ENCODE data around the gene CYP4Z1.
"Not testable (repeated sequence)": the region's sequence is repeated elsewhere in the genome, so short reads cannot be mapped to it uniquely, and the experiment has no call there.

The CYP4Z1 gene

GRCh38 chr1:47143654-47144053, 76.6 kb downstream of the CYP4Z1 start:
- not testable (repeated sequence) for H3K4me1 Mint-ChIP-seq (ENCODE audit: low read depth); DNase-seq (ENCODE audit: low spot score); H3K9me3 Mint-ChIP-seq; H3K36me3 Mint-ChIP-seq (ENCODE audit: low read depth); H3K27ac Mint-ChIP-seq; H3K4me3 Mint-ChIP-seq; H3K27me3 Mint-ChIP-seq (ENCODE audit: low read depth)

- DNase-seq (ENCODE audit: low spot score); H3K4me3 Mint-ChIP-seq; H3K4me1 Mint-ChIP-seq (ENCODE audit: low read depth); H3K27ac Mint-ChIP-seq; H3K9me3 Mint-ChIP-seq; H3K27me3 Mint-ChIP-seq (ENCODE audit: low read depth); H3K36me3 Mint-ChIP-seq (ENCODE audit: low read depth): not testable (repeated sequence)
These were observed 79.5 kb downstream of the CYP4Z1 start for GRCh38 chr1:47146495-47146894.

- Mint-ChIP-seq H3K4me1 (ENCODE audit: low read depth) (no peaks in the 10 kb centered on the region), H3K36me3 (ENCODE audit: low read depth) (no peaks in the 10 kb centered on the region), H3K27me3 (ENCODE audit: low read depth) (peaks cover 5% of the 10 kb centered on the region), H3K9me3 (no peaks in the 10 kb centered on the region), H3K4me3 (no peak overlapping the region), H3K27ac (no peak overlapping the region)
- DNase-seq (ENCODE audit: low spot score): no peak
These were observed 80.2 kb downstream of the CYP4Z1 start for GRCh38 chr1:47147047-47147785.

- not testable (repeated sequence) for H3K4me3 Mint-ChIP-seq; H3K27me3 Mint-ChIP-seq (ENCODE audit: low read depth); DNase-seq (ENCODE audit: low spot score); H3K9me3 Mint-ChIP-seq; H3K36me3 Mint-ChIP-seq (ENCODE audit: low read depth); H3K4me1 Mint-ChIP-seq (ENCODE audit: low read depth); H3K27ac Mint-ChIP-seq
These were observed 82.1 kb downstream of the CYP4Z1 start for GRCh38 chr1:47149162-47149561.

GRCh38 chr1:47156457-47156856, 89.4 kb downstream of the CYP4Z1 start:
- H3K36me3 Mint-ChIP-seq (ENCODE audit: low read depth); H3K27me3 Mint-ChIP-seq (ENCODE audit: low read depth); H3K27ac Mint-ChIP-seq; H3K4me3 Mint-ChIP-seq; DNase-seq (ENCODE audit: low spot score); H3K9me3 Mint-ChIP-seq; H3K4me1 Mint-ChIP-seq (ENCODE audit: low read depth): not testable (repeated sequence)

- H3K27ac Mint-ChIP-seq, H3K9me3 Mint-ChIP-seq, H3K4me3 Mint-ChIP-seq: not testable (repeated sequence)
These were observed 90.9 kb downstream of the CYP4Z1 start for GRCh38 chr1:47157957-47158356.

GRCh38 chr1:47160716-47161115, 93.7 kb downstream of the CYP4Z1 start:
- Mint-ChIP-seq H3K36me3 (ENCODE audit: low read depth) (no peaks in the 10 kb centered on the region), H3K27ac (no peak overlapping the region), H3K9me3 (peaks cover 3% of the 10 kb centered on the region), H3K4me3 (no peak overlapping the region), H3K27me3 (ENCODE audit: low read depth) (peaks cover 12% of the 10 kb centered on the region), H3K4me1 (ENCODE audit: low read depth) (no peaks in the 10 kb centered on the region)
- no peak for DNase-seq (ENCODE audit: low spot score)

More at GRCh38 chr1:47157957-47158356, 90.9 kb downstream of the CYP4Z1 start:
- not testable (repeated sequence) for H3K36me3 Mint-ChIP-seq (ENCODE audit: low read depth); H3K4me1 Mint-ChIP-seq (ENCODE audit: low read depth); DNase-seq (ENCODE audit: low spot score)
- peaks cover 12% of the 10 kb centered on the region for H3K27me3 Mint-ChIP-seq (ENCODE audit: low read depth)

- Mint-ChIP-seq H3K36me3 (ENCODE audit: low read depth) (no peaks in the 10 kb centered on the region), H3K4me1 (ENCODE audit: low read depth) (no peaks in the 10 kb centered on the region), H3K4me3 (no peak overlapping the region), H3K27me3 (ENCODE audit: low read depth) (peaks cover 10% of the 10 kb centered on the region), H3K27ac (no peak overlapping the region), H3K9me3 (no peaks in the 10 kb centered on the region)
- DNase-seq (ENCODE audit: low spot score): no peak
These were observed 94.4 kb downstream of the CYP4Z1 start for GRCh38 chr1:47161298-47162040.

- Mint-ChIP-seq H3K4me3 (no peak overlapping the region), H3K27me3 (ENCODE audit: low read depth) (peaks cover 15% of the 10 kb centered on the region), H3K9me3 (no peaks in the 10 kb centered on the region), H3K27ac (no peak overlapping the region), H3K36me3 (ENCODE audit: low read depth) (no peaks in the 10 kb centered on the region), H3K4me1 (ENCODE audit: low read depth) (no peaks in the 10 kb centered on the region)
- DNase-seq (ENCODE audit: low spot score): no peak
These were observed 97.5 kb downstream of the CYP4Z1 start for GRCh38 chr1:47164552-47164951.

All from T-helper 2 cell treated with Interferon-gamma antibody and Interleukin-4, amounts not matched to agents 5 μg/mL and 100 μg/mL, for 36 hours (primary cell).